HFF-Myc (cell line): ENCODE results near the gene POU6F2.

ENCODE experiments used
- DNase-seq: peaks from one replicate; pipeline ENCODE4 v3.0.0-alpha.2; 2011; ENCODE audit warnings: low read depth; ENCODE audit errors: extremely low read depth
- H3K4me3 ChIP-seq: replicated peaks from 2 replicates; pipeline ENCODE4 v1.5.1; 2011; ENCODE audit warnings: low read depth, mild to moderate bottlenecking, control low read depth, low read length
- TF ChIP-seq, protein P1 (sequence below): IDR thresholded peaks from 2 replicates; pipeline ENCODE4 v1.5.1; 2012; ENCODE audit warnings: mild to moderate bottlenecking, low read depth, low read length, control low read depth; ENCODE audit errors: missing control alignments

Gene POU6F2

DNA sequence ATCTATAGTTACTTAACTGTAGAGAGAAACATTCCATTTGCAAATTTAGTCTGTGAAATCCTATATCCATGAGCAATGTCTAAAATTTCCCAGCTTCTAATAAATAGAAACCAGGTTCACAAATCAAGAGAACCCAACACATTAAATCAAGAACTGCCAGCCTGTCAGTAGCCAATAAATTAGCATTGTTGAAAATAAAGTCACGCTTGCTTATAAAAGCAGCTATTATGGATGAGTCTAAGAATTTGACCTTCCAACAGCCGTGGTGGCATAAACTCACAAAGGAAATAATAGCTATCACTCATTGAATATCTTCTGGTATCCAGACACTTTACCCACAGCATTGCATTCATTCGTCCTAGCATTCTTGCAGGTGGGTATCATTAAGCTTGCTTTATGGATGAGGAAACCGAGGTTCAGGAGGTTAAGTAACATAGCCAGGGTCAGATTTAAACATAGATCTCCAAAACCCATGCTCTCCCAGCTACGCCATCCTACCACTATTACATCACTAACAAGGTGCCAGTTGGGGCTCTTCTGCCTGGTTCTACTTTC lies 328.4 kb downstream of the POU6F2 start:
- no peak overlapping the region for H3K4me3 ChIP-seq
- TF ChIP-seq, protein P1, sequence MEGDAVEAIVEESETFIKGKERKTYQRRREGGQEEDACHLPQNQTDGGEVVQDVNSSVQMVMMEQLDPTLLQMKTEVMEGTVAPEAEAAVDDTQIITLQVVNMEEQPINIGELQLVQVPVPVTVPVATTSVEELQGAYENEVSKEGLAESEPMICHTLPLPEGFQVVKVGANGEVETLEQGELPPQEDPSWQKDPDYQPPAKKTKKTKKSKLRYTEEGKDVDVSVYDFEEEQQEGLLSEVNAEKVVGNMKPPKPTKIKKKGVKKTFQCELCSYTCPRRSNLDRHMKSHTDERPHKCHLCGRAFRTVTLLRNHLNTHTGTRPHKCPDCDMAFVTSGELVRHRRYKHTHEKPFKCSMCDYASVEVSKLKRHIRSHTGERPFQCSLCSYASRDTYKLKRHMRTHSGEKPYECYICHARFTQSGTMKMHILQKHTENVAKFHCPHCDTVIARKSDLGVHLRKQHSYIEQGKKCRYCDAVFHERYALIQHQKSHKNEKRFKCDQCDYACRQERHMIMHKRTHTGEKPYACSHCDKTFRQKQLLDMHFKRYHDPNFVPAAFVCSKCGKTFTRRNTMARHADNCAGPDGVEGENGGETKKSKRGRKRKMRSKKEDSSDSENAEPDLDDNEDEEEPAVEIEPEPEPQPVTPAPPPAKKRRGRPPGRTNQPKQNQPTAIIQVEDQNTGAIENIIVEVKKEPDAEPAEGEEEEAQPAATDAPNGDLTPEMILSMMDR = no peak
- DNase-seq = no peak

DNA sequence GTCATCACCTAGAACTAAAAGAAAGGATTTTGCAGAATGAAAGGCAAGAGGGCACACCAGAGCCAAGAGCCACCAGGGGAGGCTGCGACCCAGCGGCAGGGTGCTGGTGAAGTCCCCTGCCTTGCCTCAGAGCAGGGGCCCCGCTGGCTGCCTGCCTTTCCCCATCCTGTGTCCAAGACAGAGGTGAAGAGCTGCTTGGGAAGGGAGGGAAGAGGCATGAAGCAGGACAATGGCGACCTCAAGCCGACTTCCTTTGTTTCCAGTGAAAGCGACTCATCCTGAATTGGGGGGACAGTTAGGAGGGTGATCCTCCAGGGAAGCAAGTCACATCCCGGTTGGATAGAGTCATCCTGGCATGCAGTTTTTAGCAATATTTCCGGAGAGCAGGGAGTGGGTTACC lies 333.0 kb downstream of the POU6F2 start:
- TF ChIP-seq, protein P1 = no peak
- H3K4me3 ChIP-seq = no peak overlapping the region
- DNase-seq = no peak

DNA sequence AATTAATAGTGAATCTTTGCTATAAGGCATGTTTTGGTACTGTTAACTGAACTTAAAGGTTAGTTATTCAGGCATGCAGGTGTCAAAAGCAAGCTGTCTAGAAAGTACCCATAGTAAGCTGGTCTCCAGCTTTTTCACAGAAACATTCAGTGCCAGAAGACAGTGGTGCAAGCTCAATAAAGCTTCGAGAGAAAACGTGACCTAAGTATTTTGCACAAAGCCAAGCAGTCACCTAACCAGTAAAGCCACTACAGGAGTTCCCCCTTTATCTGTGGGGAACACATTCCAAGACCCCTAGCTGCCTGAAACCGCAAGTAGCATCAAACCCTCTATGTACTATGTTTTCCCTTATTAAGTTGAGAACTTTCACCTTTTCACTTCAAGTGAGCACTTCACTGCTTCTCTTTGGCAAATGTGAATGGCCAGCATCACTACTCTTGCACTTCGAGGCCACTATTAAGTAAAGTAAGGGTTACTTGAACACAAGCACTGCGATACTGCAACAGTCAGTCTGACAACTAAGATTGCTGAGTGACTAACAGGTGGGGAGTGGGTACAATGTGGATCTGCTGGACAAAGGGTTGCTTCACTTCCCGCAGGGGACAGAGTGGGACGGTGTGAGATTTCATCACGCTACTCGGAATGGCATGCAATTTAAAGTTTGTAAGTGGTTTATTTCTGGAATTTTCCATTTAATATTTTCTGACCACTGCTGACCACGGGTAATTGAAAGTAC lies 334.7 kb downstream of the POU6F2 start:
- H3K4me3 ChIP-seq = no peak overlapping the region
- DNase-seq = no peak
- TF ChIP-seq, protein P1 = no peak

DNA sequence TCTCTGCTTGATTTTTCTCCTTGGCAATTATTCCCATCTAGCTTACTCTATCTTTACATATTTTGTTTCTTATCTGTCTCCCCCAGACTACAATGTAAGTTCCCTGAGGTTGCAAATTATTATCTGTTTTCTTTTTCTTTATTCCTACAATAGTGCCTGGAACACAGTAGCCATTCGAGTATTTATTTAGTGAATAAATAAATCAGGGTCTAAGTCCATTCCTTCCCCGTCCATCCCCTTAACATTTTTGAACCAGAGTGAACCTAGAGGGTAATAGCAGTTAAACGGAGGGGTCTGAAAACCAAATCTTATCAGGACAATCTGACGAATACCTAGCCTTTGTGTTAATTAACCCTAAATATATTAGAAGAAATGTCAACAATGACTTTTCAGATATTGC lies 335.7 kb downstream of the POU6F2 start:
- no peak for DNase-seq
- no peak overlapping the region for H3K4me3 ChIP-seq
- TF ChIP-seq, protein P1 = no peak

DNA sequence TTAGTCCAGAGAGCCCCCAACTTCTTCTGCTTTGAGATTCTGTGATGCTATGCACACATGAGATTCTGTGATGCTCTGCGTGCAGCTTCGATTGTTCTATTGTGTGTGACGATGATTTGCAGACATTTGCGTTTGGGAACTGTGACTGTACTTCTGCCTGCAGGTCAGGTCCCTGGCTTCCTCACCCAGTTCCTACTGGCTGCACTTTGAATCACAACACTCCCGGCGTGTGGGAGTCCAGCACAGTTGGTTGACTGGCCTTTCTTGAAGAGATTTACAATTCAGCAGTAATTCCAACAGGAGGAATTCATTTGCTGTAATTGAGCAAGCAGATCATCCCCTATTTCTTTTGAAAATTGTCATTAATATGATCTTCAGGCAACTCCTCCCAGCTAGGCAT lies 336.3 kb downstream of the POU6F2 start:
- DNase-seq = no peak
- no peak overlapping the region for H3K4me3 ChIP-seq
- TF ChIP-seq, protein P1 = no peak

DNA sequence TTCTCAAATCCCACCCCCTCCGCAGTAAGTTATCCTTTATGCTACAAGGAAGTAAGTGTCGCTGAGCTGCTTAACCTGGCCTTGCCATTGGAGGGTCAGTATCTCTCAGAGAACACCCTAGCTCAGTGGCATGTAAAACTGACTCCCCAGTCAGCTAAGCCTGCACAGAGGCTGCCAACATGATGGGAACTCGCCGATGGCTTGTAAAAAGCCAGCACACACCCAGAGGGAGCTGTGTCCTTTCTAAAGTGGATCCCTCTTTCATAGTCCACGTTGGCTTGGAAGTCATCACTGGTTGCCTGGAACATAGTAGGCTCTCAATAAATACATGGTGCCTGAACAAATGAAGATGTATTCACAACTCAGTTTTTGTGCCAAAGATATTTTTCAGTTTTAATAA lies 339.4 kb downstream of the POU6F2 start:
- DNase-seq = no peak
- H3K4me3 ChIP-seq = no peak overlapping the region
- TF ChIP-seq, protein P1 = no peak

DNA sequence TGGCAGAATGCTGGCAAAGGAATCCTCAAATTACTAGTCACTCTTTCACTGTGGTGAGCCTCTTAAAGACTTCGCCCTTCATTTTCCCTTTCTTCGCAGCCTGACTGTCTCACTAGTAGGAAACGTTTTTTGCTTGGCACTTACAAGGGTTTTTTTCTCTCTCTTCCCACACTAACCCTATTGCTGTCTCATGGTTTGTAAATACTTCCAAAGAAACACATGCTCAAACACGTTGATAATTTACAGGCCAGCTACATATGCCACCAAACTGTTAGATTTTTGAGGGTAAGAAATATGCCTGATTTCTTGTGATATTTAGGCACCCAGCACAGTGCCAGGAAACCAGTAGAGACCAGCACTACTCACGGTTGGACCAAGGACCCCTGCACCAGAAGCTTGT lies 340.2 kb downstream of the POU6F2 start:
- DNase-seq = no peak
- no peak overlapping the region for H3K4me3 ChIP-seq
- TF ChIP-seq, protein P1 = no peak
